Astrocyte (in vitro differentiated cells and primary cell): ENCODE results near the gene PRKCA.

Experiments
- EZH2 ChIP-seq: IDR thresholded peaks from 2 replicates; pipeline ENCODE4 v1.6.1; 2012; ENCODE audit warnings: mild to moderate bottlenecking, low read length, inconsistent platforms; ENCODE audit not compliant: insufficient read depth
- TF ChIP-seq, protein P1 (sequence below): IDR thresholded peaks from 2 replicates; pipeline ENCODE4 v1.5.1; 2011; ENCODE audit warnings: low read depth, mild to moderate bottlenecking, inconsistent platforms, low read length, moderate library complexity; ENCODE audit not compliant: insufficient read depth

- TF ChIP-seq, protein P1, sequence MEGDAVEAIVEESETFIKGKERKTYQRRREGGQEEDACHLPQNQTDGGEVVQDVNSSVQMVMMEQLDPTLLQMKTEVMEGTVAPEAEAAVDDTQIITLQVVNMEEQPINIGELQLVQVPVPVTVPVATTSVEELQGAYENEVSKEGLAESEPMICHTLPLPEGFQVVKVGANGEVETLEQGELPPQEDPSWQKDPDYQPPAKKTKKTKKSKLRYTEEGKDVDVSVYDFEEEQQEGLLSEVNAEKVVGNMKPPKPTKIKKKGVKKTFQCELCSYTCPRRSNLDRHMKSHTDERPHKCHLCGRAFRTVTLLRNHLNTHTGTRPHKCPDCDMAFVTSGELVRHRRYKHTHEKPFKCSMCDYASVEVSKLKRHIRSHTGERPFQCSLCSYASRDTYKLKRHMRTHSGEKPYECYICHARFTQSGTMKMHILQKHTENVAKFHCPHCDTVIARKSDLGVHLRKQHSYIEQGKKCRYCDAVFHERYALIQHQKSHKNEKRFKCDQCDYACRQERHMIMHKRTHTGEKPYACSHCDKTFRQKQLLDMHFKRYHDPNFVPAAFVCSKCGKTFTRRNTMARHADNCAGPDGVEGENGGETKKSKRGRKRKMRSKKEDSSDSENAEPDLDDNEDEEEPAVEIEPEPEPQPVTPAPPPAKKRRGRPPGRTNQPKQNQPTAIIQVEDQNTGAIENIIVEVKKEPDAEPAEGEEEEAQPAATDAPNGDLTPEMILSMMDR = no peak
- no peak for TF ChIP-seq EZH2
Measured at GRCh38 chr17:66784621-66785364, 482.4 kb downstream of the PRKCA start.
